Forelimb muscle (tissue), 1 donor: Measurements from ENCODE around the gene HNRNPF. TPM values are rescaled to one million over a fixed set of nuclear protein-coding genes. Genes with fewer than 3 reads are reported as not detected.
"Not testable (repeated sequence)": the region's sequence is repeated elsewhere in the genome, so short reads cannot be mapped to it uniquely, and the experiment has no call there.

Source experiments
- DNase-seq: peaks from one replicate; pipeline ENCODE4 v3.0.0-alpha.2; 2013; ENCODE audit warnings: low read depth
- polyA plus RNA-seq: library from polyadenylated mRNA; unstranded; fragments of 120-200 nt; gene quantifications from one replicate; pipeline ENCODE4 v1.2.1, GENCODE V29; 2013; ENCODE audit not compliant: insufficient read length

Gene HNRNPF
- polyA plus RNA-seq, 1 donor: 100.0 TPM

DNA sequence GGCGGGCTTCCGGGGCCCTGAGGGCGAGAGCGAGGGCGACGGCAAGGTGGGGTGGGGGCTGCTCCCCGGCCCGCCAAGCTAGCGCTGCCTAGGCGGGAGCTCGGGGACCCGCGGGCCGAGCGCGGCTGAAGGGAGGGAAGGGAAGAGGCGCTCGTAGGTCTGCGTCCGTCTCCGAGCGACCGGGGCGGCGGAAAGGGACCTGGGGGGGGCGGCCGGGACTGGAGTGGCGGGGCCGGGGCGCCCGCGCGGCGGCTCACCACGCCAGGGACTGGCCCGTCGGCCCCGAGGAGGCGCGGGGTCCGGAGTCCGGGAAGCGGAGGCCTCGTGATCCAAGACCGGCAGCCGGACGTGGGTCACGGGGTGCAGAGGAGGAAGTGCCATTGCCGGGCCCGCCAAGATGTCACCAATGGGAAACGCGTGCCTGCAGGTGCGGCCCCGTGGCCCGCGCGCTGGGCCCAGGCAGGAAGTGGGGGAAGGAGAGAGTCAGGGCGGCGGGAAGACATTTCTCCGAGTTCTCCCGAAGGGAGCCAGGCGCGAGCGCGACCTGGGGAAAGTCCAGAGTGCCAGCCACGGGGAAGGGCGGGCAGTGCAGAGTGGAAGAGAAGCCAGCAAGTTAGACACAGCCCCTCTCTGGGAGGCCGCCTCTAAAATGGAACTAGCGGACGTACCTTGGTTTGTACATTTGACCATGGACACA lies 11.9 kb downstream of the HNRNPF start:
- DNase-seq: no peak

DNA sequence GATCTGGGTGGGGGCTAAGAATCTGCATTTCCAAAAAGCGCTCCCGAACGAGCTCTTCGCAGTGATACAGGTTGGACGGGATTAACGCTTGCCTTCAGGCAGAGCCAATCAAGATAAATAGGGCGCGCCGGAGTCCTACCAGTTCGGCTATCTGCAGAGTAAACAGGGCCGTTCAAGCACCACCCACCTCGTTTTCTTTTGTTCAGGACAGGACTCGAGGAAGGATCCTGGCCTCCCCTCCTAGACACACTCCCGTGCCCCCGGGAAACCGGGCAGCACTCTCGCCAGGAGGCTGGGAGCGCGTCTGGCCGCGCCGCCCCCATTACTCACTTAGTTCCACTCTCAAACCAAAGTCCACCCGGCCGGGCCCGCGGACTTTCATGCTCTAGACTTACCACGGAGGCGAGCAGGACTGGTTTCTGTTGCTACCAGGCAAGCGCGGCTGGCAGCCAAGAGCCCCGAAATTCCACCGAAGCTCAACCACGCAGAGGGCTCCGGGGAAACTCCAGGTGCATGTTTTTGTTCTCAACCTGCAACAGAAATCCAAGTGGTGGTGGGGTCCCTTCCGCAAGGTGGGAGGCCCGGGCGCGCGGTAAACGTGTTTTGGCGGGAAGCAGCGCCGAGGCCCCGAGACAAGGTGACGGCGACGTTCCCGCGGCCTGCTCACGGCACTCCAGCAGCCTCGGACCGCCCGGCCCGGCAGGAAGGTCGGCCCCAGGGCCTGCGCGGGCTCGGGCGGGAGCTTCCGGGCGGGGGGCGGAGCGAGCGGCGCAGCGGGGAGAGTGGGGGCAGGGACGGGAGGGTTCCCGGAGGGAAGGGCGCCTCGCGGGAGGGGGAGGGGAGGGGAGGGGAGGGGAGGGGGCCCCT lies 12.7 kb downstream of the HNRNPF start:
- DNase-seq: no peak

DNA sequence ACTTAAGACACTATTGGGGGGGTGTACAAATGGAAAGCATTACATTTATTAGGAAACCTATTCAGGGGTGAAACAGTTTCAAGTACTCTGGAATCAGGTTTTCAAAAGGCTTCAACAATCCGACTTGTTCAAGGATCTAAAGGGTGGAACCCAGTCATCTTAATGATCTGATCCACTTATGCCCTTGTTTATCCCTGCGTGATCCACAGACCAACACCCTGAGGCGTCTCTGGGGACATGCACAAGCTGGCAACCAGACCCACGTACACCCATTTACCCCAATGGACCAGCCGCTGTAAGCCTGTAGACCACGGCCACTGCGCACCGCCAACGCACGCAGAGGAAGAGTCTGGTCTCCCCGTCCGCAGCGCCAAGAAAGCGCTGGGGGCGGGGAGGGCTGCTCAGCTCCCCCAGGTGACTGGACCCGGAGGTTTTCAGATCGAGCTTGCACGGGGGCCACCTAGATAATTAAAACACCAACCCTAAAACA lies 13.4 kb downstream of the HNRNPF start:
- no peak for DNase-seq

DNA sequence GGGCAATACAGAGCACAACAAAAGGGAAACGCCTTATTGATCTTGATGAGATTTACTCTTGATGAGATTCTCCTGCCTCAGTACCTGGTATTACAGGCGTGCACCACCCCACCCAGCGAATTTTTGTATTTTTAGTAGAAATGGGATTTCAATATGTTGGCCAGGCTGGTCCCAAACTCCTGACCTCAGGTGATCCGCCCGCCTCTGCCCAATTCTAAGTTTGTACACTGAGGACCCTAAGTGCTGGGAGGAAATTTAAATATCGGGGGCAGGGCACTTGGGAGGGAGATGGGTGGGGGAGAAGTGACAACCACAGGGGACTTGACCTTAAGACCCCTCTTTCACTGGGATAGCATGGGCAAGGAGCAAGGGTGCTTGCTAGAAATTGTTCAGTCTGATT lies 14.1 kb downstream of the HNRNPF start:
- DNase-seq: no peak

DNA sequence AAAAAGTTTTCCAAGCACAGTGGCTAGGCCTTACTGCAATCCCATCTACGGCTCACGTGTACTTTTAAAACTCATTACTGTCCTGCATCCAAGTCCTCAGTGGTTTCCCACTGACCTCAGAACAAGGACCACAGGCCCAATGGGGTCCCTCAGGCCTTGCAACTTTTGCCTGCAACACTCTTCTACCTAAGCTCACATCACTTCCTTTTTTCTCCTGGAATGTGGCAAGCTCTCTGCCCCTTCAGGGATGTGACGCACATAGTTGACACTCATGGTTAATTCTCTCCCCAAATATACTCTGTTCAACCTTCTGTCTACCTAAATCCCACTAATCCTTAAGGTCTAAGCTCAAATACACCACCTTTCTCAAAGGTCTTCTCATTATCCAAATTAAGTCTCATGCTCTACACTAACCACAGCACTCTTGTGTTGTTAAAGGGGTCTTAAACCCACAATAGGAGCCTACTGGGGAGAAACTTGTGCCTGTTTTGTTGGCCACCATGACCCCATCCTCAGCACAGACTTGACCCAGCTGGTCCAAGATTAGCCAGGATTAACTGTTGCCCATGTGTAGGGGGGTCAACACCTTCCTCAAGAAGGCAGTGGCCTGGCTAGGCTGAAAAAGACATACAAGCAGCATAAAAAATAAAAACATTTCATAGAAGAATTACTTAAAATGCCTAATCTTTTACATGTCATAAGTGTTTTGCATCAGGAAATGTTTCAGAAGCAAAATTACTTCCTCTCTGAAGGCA lies 15.2 kb downstream of the HNRNPF start:
- no peak for DNase-seq

DNA sequence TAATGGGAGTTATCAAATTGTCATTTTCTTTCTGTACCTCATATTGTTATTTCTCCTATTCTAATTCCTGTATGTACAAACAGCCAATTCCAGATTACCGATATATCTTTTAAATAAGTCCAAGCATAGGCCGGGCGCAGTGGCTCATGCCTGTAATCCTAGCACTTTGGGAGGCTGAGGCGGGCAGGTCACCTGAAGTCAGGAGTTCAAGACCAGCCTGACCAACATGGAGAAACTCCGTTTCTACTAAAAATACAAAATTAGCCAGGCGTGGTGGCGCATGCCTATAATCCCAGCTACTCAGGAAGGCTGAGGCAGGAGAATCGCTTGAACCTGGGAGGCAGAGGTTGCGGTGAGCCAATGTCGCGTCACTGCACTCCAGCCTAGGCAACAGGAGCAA lies 15.8 kb downstream of the HNRNPF start:
- DNase-seq: not testable (repeated sequence)

DNA sequence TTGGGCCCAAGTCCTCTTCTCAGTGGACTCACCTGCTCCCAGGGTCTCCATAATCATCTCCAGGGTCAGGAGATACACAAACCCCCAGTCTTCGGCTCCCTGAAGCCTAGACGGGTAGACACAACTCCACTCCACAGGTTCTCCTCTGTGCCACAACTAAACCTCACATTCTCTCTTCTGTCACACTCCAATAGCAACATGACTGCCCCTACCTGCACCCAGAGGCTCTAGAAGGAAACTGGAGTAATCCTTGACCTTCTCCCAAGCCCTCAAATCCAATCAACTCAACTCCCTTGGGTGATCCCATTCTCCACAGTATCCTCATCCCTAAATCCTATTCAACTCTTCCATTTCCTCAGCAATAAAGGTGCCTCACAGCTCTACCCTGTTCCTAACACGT lies 16.2 kb downstream of the HNRNPF start:
- no peak for DNase-seq

DNA sequence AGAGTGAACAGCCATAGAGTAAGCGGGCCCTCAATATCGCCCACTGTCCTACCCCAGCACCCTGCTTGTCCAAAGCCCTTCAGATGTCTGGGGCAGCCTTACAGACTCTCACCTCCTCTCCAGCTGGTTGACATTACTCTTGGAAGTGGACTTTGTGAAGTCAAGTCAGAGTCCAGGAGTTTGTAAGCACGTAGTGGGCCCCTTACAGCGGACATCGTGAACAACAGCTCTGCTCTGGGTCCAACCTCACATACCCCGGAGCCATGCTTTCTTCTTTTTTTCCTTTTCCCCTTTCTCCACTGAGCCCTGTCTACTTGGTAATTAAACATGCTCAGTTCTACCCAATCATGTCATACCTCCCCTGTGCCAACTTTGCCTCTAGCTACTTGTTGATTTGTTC lies 17.5 kb downstream of the HNRNPF start:
- DNase-seq: no peak

DNA sequence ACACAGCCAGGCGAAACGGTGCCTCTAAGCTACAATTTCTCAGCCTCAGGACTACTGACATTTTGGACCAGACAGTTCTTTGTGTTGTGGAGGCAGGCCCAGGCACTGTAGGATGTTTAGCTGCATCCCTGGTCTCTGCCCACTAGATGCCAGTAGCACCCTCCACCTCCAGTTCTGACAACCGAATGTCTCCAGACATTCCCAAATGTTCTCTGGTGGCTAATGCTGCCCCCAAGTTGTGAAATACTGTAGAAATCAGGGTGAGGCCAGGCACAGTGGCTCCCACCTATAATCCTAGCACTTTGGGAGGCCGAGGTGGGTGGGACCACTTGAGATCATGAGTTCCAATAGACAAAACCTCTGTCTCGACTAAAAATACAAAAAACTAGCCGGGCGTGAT lies 18.2 kb downstream of the HNRNPF start:
- DNase-seq: no peak

DNA sequence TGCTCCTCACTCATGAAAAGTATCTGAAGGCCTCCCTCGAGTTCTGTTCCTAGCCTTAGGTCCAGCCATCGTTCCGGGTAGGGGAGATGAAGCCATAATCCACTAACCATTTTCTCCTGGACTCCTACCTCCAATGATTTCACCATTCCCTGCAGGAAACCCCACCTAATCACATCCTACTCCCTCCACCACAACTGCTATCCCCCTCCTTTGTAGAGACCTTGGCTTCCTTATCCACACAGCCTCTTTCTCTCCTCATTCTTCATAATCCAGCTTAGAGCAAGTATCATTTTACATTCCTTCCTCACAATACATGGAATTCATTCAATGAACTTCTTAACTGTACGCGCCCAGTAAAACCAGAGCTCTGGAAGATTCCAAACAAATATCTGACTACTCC lies 18.7 kb downstream of the HNRNPF start:
- no peak for DNase-seq

DNA sequence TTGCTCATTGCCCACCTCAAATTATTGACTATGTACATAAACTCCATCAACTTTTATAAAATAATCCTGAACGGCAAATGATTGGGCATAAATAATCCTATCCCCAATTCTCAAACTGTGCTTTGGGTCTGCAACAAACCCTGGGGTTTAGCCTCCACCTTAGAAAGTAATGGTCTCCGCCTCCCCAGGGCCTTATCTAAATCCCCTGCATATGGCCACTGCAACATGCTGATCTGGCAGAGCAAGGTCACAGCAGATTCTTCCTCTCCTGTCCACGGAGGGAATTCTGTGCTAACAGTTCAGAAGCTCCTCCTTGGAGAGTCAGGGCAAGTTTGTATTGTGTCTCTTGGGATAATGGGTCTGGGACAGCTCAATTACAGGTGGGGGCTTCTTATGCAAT lies 19.1 kb downstream of the HNRNPF start:
- DNase-seq: no peak

DNA sequence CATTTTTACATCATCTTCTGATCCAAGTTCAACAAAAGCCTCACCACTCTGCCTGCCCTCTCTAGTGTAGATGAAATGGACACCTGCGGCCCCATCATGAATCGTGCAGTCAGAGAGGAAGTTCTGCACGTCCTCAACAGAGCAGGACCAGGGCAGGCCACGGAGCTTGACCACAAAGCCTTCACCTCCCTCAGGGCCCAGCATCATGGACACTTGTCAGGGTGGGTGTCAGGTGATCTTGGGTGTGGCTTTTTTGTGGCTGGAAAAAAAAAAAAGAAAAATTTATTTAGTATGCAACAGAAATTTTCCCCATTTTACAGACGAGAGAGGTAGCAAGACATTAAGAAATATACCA lies 21.3 kb downstream of the HNRNPF start:
- no peak for DNase-seq

DNA sequence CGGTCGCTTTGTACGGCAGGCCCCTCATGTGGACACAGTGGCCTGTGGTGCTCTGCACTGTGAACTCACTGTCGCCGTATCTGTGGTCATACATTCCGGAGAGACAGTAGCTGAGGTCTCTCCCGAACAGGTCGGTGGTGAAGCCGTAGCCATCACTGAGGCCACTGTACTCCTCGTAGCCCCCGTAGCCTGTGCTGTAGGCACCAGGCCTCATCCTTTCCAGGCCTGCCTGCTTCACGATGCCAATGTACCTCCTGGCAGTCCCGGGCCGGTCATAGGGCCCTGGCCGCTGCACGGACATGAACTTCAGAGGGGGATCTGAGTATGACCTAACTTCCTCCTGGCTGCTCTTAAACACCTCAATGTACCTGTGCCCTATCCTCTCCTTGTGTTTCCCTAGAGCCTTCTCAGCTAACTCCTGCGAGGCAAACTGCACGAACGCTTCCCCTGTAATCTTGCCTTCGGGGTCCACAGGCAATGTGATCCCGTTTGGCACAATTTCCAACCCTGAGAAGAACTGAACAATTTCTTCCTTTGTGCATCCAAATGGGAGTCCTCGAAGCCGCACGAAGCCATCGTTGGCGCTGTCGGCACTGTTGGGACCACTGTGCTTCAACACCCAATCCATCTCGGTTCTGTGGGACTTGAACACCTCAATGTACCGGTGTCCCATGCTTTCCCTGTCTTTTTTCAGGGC lies 21.9 kb downstream of the HNRNPF start:
- DNase-seq: no peak

DNA sequence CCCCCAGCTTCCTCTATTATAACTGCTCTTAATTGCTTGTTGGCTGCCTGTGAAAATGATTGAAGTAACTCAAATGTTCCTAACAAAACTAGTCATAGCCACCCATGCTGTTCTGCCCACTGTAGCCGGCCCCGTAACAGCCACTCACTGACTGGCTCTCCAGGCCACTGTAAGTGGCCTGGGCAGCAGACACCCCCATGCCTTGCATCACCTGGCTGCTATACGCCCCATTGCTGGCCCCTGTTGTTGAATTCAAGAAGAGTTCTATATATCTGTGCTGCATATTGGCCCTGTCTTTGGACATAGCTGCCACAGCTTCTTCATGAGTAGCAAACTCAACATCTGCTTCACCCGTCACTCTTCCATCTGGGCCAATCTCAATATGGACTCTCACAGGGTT lies 22.4 kb downstream of the HNRNPF start:
- DNase-seq: no peak

DNA sequence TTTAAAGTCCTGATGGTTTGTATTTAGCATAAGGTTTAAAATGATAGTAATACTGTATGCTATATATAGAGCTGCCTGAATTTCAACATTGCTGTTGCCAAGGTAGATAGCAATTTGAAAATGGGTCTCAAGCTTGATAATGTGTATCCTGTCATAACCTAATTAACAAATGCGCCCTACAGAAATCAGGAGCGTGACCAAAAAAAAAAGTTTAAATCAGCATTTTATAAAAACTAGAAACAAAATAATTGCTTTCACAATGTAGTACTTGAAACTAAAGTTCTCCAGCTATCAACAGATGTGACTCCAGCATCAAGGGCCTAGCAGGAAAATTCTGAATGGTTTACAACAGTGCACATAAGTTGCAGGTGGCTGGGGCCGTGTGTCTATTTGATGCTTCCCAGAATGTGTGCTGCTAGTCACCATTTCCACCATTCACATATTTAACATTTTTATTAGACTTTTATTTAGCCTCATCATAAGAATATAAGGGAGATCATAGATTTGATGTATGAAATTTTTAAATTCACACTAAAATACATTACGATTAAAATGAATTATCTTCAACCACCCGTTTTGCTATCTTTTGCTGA lies 23.5 kb downstream of the HNRNPF start:
- DNase-seq: no peak

DNA sequence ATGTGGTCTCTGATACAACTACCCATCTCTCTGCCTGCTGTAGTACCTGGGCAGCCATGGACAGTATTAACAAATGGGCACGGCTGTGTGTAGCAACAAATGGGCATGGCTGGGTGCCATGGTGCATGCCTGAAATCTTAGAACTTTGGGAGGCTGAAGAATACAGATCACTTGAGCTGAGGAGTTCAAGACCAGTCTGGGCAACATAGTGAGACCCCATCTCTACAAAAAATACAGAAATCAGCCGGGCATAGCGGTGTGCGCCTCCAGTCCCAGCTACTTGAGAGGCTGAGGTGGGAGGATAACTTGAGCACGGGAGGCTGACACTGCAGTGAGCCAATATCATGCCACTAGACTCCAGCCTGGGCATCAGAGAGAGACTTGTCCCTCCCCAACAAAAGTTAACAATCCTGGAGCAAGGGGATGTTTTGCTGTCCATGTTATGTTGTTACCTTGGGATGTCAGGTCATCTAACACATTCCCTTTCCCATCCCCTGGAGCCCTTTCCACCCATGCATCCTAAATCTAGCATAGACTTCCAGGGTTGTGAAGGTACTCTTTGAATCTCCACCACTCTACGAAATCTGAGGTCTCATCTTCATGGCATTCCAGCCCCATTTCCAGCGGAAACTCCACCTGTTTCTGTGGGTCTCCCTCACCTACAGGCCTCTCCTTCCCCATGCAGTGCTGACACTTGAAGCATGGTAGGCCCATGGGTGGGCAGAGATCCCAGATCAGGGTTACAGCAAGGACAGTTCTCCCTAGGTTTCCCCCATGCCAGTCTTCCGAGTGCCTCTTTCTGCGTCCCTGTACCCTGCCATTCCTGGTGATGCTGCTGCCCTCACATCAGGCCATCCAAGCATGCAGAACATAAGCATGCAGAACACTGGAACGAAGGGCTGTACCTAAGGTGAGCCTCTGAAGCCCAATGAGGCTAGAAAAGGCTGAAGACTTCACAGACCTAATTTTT lies 24.4 kb downstream of the HNRNPF start:
- DNase-seq: no peak

DNA sequence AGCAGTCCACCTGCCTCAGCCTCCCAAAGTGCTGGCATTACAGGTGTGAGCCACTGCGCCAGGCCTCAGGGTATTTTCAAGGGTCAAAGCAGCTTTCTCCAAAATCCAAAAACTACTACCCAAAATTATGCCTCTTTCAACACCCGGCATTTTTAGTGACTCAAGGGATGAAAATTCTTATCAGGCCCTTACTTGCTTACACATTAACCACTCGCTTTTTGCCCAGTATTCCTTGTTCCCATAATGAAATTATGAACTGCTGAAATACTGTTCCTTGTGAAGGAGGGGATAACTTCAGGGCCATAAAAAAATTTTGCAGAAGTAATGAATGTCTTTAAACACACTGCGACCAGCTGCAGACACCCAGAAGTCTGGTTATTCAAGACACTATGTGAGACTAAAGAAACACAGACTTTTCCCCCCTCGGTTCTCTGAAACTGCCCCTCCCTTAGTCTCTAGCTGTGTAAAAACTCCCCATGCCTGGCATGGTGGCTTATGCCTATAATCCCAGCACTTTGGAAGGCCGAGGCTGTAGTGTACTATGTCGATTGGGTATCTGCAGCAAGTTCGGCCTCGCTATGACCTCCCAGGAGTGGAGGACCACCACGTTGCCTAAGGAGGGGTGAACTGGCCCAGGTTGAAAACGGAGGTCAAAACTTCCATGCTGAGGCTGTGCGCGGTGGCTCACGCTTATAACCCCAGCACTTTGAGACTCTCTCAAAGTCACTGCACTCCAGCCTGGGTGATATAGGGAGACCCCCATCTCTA lies 25.6 kb downstream of the HNRNPF start:
- no peak for DNase-seq

DNA sequence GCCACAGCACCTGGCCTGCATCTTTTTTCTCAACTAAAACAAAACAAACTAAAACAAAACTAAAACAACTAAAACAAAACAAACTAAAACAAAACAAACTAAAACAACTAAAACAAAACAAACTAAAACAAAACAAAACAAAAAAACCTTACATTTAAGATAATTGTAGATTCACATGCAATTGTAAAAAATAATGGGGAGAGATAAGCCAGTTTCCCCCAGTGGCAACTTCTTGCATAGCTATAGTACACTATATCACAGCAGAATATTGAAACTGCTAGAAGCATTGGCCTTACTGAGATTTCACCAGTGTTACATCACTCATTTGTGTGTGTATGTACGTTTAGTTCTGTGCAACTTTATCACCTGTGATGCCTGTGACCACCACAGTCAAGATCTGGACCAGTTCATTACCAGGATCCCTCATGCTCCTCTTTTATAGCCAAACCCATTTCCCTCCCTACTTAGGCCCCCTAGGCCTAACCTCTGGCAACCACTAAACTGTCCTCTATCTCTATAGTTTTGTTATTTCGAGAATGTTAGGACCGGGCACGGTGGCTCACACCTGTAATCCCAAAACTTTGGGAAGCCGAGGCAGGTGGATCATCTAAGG lies 28.3 kb downstream of the HNRNPF start:
- no peak for DNase-seq

DNA sequence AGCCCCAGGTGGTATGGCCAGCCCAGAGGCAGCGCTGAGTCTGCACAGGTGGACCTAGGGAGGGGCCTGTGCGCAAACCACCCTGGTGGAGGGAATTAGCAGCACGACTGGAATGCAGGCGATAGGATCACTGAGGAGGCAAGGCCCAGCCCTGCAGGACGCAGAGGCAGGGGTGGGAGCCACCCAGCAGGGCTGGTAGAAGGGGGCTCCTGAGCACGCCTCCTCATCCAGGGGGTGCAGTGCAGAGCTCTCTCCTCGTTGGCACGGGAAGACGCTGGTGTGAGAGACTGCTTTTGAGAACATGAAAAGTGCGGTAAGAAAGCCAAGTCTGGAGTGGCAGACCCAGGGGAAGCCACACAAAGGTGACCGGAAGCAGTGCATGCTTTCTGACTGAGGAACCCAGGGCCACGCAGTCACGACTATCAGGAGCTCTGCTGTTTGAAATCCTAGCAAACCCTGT lies 31.5 kb downstream of the HNRNPF start:
- DNase-seq: no peak
